ENCODE measurements around the gene TM4SF4. TPM values are rescaled to one million over a fixed set of nuclear protein-coding genes. Genes with fewer than 3 reads are reported as not detected.

Gene TM4SF4
- total RNA-seq, 1 experiment from 2014 or later: 1.4 TPM

GRCh38 chr3:149466192-149466591, 8.3 kb upstream of the TM4SF4 start:
- H3K9me3 Mint-ChIP-seq: no peaks in the 10 kb centered on the region; the same call in 1 of the 2 replicates
- H3K4me1 Mint-ChIP-seq: peaks cover 22% of the 10 kb centered on the region
- H3K27me3 Mint-ChIP-seq (ENCODE audit: low read depth): no peaks in the 10 kb centered on the region
- DNase-seq (ENCODE audit: low spot score) (no peak), ATAC-seq (peak; percentile 61)
- no peaks in the 10 kb centered on the region for H3K36me3 Mint-ChIP-seq
- ChIA-PET CTCF (interaction anchor here (1.4 kb wide), 1 partner anchor 13 kb away, joined by 6 read pairs; no protein-coding TSS in a partner anchor), POLR2A (no interaction called here)
- TF ChIP-seq ESRRA (CRISPR knock-in tag; IDR thresholded peaks at IDR 0.05; ENCODE audit: borderline replicate concordance): no peak
- TF ChIP-seq CREM (CRISPR knock-in tag; IDR thresholded peaks at IDR 0.05): no peak
- no peak overlapping the region for H3K27ac Mint-ChIP-seq
- no peak overlapping the region for H3K4me3 Mint-ChIP-seq

- Mint-ChIP-seq H3K27ac (peak overlapping the region; percentile 54; the same call in 1 of the 2 replicates), H3K4me3 (no peak overlapping the region), H3K4me1 (peaks cover 33% of the 10 kb centered on the region), H3K36me3 (no peaks in the 10 kb centered on the region), H3K9me3 (no peaks in the 10 kb centered on the region; the same call in 1 of the 2 replicates), H3K27me3 (ENCODE audit: low read depth) (peaks cover 4% of the 10 kb centered on the region; the same call in 1 of the 2 replicates)
- no peak for TF ChIP-seq ELF4 (CRISPR knock-in tag; IDR thresholded peaks at IDR 0.05; ENCODE audit: low read depth)
- TF ChIP-seq NR2C2 (CRISPR knock-in tag; IDR thresholded peaks at IDR 0.05): no peak
- no peak for TF ChIP-seq CREM (CRISPR knock-in tag; IDR thresholded peaks at IDR 0.05)
- no peak for TF ChIP-seq ZSCAN18 (CRISPR knock-in tag; IDR thresholded peaks at IDR 0.05)
- no peak for TF ChIP-seq PRRX2 (CRISPR knock-in tag; IDR thresholded peaks at IDR 0.05)
- TF ChIP-seq FOXP1 (CRISPR knock-in tag; IDR thresholded peaks at IDR 0.05; ENCODE audit: borderline replicate concordance): no peak
- no peak for TF ChIP-seq NFYB (CRISPR knock-in tag; conservative IDR thresholded peaks at IDR 0.05; ENCODE audit: low read depth)
- TF ChIP-seq KAT7 (CRISPR knock-in tag; IDR thresholded peaks at IDR 0.05; ENCODE audit: borderline replicate concordance): no peak
- TF ChIP-seq ARID4B (CRISPR knock-in tag; IDR thresholded peaks at IDR 0.05; ENCODE audit: borderline replicate concordance): no peak
- no peak for TF ChIP-seq FOXJ3 (CRISPR knock-in tag; IDR thresholded peaks at IDR 0.05; ENCODE audit: borderline replicate concordance)
- no peak for TF ChIP-seq ZNF671 (CRISPR knock-in tag; IDR thresholded peaks at IDR 0.05)
- TF ChIP-seq SP1 (CRISPR knock-in tag; conservative IDR thresholded peaks at IDR 0.05): no peak
- no peak for TF ChIP-seq ERG (CRISPR knock-in tag; IDR thresholded peaks at IDR 0.05)
- TF ChIP-seq ATF3 (CRISPR knock-in tag; conservative IDR thresholded peaks at IDR 0.05): no peak
- TF ChIP-seq ZNF423 (CRISPR knock-in tag; IDR thresholded peaks at IDR 0.05): no peak
- TF ChIP-seq PRDM15 (CRISPR knock-in tag; IDR thresholded peaks at IDR 0.05): no peak
- TF ChIP-seq ZMAT4 (CRISPR knock-in tag; IDR thresholded peaks at IDR 0.05): no peak
- TF ChIP-seq ETV6 (CRISPR knock-in tag; IDR thresholded peaks at IDR 0.05): no peak
- no peak for TF ChIP-seq ZNF232 (CRISPR knock-in tag; IDR thresholded peaks at IDR 0.05)
- no peak for TF ChIP-seq ZNF219 (CRISPR knock-in tag; IDR thresholded peaks at IDR 0.05; ENCODE audit: borderline replicate concordance)
- POLR2A ChIA-PET: interaction anchor here (1.2 kb wide), 1 partner anchor 189 kb away, joined by 5 read pairs; the partner anchor contains the start of gene WWTR1
- DNase-seq (ENCODE audit: low spot score) (no peak), ATAC-seq (peak; percentile 67)
- CTCF ChIA-PET: interaction anchor here (1.2 to 1.3 kb wide), 2 partner anchors 11 to 20 kb away, joined by 3 to 5 read pairs; no protein-coding TSS in a partner anchor
Observed at GRCh38 chr3:149468504-149469212, 5.8 kb upstream of the TM4SF4 start.
